NCI-H2107 treated with DMSO at 0.1 percent for 48 hours (cell line): Measurements from ENCODE around the gene FBXO31.
"Not testable (repeated sequence)": the region's sequence is repeated elsewhere in the genome, so short reads cannot be mapped to it uniquely, and the experiment has no call there.

Experiments
- DNase-seq: peaks from one replicate; lab custom pipeline; 2025; ENCODE audit not compliant: unreplicated experiment; lab: John Stamatoyannopoulos, UW

The FBXO31 gene

GRCh38 chr16:87344931-87345631 is 38.5 kb downstream of the FBXO31 start:
- peak; percentile 27 for DNase-seq

DNA sequence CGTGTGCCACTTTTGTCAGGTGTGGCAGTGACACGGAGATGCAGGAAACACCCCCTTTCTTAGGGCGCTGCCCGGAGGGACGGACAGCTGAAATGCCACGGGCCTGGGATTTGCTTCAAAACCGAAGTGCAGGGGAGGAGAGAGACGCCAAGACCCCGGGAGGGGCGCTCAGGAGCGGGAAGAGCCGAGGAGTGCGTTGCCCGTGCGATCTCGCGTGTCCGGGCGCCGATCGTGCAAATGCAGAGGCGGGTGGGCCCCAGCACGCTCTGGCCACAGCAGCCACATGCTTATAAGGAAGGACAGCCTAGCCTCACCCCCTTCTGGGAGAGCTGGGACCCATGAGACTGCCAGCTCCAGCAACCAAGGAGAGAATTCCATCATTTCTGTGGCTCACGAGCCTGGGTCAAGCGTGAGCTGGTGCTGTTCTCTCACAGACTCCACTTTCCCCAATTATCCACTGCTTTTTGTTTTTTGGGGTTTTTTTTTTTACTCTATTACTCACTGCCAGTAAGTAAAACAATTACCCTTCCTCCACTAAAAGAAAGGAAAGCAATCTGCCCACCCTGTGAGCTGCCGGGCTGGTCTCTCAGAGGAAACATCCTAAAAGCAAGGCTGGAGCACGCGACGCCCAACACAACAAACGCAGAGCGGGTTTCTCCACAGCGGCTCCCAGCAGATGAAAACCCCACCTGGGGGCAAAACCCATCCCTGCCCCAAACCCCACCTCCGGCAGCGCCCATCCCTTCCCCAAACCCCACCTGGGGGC is 39.2 kb downstream of the FBXO31 start:
- DNase-seq: no peak

GRCh38 chr16:87343753-87344050 is 39.9 kb downstream of the FBXO31 start:
- DNase-seq: no peak

- DNase-seq: no peak
Measured at GRCh38 chr16:87342978-87343752, 40.4 kb downstream of the FBXO31 start.

- DNase-seq: no peak
Measured at GRCh38 chr16:87342504-87342903, 41.1 kb downstream of the FBXO31 start.

DNA sequence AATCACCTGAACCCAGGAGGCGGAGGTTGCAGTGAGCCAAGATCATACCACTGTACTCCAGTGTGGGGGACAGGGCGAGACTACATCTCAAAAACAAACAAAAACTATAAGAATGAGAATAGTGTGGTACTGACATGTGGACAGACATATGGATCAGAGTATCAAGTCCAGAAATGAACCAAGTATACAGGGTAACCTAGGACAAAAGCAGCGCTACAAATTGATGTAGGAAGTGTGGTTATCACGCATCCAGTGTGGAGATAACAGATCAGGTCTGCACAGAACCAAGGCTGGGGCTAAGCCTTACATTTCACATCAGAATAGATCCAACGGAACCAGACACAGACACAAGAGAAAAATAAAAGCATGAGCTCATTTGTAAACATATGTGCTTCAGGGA is 43.4 kb downstream of the FBXO31 start:
- DNase-seq: no peak

DNA sequence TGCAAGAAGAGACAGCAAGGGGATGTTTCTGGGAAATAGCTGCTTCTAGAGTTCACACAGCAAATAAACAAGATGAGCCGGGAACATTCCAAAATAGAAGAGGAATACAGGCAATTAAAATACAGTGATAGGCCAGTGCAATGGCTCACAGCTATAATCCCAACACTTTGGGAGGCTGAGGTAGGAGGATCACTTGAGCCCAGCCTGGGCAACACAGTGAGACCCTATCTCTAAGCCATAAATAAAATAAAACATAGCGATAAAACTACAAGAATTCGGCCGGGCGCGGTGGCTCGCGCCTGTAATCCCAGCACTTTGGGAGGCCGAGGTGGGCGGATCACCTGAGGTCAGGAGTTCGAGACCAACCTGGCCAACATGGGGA is 43.9 kb downstream of the FBXO31 start:
- not testable (repeated sequence) for DNase-seq

DNA sequence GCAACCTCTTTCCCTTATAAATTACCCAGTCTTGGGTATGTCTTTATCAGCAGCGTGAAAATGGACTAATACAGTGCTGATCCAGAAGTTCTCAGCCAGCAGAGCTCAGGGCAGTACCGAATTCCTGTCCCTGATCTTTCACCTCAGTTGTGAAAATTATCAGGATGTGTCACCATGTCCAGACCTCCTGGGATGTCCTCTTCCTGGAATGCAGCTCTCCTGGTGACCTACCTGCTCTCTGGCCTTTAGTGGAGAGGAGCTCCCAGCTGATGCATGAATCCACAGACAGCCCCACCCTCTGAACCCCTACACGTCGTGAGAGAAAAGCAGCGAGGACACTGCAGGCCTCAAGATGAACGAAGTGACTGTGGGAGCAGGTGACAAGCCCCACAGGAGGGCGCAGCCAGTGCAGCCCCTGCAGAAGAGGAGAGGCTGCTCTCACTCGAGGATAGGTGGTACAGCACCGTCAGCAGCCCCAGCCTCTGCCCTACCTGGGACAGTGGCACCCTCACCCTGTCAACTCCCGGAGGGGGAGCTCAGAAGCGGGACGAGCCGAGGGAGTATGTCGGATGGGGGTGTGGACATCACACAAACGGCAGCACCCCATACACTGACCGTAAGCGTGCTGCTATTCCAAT is 44.4 kb downstream of the FBXO31 start:
- no peak for DNase-seq

DNA sequence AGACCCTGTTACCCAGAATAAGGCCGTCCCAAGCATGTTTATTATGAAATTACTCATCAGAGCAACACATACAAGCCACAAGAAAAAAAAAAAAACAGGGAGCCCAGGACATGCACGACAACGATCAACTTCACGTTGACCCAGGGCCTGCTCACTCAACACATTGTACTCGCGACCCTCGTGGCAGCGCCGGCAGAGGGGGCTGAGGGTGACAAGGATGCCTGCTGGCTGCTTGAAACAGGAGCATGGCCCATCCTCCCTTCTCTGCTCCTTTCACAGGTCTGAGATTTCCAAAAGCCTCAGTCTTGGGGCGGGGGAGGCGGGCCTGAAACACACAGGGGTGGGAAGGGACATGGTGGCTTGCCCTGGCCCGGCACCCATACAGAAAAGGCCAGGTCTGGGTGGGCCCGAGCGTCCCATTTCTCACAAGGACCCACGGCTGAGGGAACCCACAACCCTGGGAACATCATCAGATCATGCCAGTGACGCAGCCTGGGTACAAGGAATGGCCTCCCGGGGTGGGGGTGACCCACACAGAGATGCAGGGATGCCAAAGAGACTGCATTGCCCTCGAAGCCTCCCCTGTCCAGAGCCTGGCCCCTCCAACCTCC is 45.3 kb downstream of the FBXO31 start:
- DNase-seq: no peak

DNA sequence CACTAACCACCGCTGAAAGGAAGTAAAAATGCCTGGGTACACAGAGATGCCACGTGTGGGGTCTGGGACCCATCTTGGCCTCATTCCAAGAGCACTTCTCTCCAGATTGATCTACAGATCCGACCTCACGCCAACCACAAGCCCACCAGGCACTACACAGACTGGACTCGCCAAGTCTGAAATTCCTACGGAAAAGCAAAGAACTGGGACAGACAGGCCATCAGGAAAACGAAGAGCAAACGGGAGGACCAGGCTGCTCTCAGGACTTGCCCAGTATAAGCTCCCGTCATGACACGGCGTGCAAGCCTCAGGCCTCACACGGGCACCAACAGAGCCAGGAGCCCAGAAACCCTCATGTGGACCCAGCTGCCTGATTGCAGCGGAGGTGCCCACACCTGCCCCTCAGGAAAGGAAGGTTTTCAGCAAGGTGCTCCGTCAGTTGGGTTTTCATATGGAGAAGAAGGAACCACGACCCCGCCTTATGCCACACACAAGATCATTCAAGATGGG is 46.3 kb downstream of the FBXO31 start:
- DNase-seq: no peak

DNA sequence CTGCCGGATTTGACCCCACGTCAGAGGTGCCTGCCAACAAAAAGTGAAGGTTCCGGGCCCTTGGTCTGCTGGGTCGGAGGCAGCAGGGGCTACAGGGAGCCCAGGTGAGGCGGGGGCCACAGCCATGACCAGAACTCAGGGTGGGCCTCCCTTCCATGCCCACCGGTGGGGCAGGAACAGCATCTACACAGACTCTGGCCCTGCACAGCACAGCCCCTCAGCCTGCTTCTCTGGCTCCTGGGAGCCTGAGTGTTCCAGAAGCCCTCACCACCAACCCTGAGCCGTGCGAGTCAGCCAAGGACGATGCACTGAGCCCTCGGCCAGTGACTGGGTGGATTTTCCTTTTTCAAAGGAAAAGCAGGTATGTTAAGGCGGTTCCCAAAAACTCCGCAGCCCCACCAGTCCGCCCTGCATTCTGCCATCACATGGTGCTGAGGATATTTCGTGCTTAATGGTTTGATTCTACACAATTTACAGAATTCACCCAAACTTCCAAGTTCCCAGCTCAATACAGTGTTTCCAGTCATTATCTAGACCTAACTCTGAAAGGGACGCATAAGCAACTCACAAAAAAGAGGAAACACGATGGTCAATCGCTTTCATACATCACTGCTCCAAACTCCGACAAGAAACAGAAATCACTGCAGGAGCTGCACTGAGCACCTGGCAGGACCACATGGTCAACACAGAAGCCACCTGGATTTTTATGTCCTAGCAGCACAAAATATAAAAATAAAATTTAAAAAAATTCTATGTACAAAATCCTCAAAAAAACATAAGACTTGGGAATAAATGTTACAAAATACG is 46.9 kb downstream of the FBXO31 start:
- no peak for DNase-seq

GRCh38 chr16:87335625-87336433 is 47.7 kb downstream of the FBXO31 start:
- DNase-seq: no peak

DNA sequence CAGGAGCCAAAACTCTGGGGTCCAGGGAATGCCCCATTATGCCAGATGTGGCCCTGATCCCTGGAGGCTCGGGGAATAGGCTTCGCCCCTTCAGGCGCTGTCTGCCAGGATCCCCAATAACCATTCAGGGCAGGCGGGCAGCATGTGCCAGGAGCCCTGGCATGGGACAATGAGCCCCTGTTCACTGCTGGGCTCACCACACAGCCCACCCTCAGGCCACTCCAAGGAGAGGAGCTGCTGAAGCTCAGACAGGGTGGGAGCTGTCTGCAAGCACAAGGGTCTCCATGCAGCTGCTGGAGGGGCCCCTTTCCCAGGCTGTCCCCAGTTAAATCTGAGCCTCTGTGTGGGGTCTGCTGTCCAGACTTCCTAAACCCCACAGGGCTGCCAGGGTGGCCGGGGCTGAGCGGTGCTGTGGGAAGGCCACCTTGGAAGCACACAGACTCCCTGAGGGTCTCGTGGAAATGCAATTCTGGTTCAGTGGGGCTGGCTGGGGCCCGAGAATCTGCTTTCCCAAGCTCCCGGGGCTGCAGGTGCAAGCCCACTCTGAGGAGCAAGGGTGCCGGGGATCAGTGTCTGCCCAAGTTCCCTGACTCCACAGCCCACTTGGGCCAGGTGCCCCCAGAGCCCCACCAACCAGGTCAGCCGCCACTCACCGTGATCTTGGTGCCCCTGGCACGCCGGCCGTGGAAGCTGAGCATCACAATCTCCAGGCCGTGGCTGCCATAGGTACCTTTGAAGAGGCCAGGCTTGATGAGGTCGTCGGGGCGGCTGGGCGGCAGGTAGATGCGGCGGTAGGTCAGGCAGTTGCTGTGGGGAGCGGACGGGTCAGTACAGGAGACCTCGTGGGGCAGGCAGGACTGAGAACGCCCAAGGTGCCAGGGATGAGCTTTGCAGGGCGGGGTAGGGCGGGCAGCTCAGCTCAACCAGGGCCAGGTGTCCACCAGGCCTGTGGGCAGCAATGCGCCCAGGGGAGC is 48.6 kb downstream of the FBXO31 start:
- DNase-seq: no peak

GRCh38 chr16:87333581-87334331 is 49.8 kb downstream of the FBXO31 start:
- no peak for DNase-seq

GRCh38 chr16:87333101-87333500 is 50.5 kb downstream of the FBXO31 start:
- DNase-seq: no peak

DNA sequence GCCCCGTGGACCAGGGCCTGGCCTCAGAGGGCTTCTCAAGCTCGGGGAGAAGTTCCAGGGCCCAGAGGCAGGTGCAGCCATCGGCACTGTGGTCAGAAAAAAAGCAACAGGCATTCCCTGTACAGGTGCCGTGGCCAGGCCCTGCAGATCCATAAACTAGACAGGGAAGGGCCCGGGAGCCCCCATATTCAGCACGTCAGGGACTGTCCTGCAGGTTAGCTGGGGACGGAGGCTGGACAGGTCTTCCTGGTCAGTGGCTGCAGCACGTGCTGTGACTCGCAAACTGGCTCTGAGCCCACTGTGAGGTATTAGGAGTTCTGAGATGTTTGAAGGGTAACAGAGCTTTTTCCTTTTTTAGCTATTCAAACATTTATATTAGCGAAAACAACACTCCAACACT is 51.4 kb downstream of the FBXO31 start:
- no peak for DNase-seq

GRCh38 chr16:87331241-87331801 is 52.3 kb downstream of the FBXO31 start:
- no peak for DNase-seq
